Cardiac fibroblast (primary cell): Measurements from ENCODE around the gene CKB.

Source experiments
- DNase-seq, 2 donors: peaks; one replicate each; pipeline versions ENCODE4 v3.0.0 to v3.0.0-alpha.2; 2010; ENCODE audit warnings: low read depth in 2 of 2
- H3K4me3 ChIP-seq, 2 donors: replicated peaks in 1 of 2; 1 replicate in 1 of 2; 2 replicates in 1 of 2; pipeline ENCODE4 v1.5.1; 2011; ENCODE audit warnings: low read depth in 2 of 2, low read length in 2 of 2, mild to moderate bottlenecking in 2 of 2, moderate library complexity in 1 of 2
- CTCF ChIP-seq: IDR thresholded peaks from one replicate; pipeline ENCODE4 v1.5.1; 2011; ENCODE audit warnings: low read depth, mild to moderate bottlenecking, low read length, inconsistent platforms

CKB gene

DNA sequence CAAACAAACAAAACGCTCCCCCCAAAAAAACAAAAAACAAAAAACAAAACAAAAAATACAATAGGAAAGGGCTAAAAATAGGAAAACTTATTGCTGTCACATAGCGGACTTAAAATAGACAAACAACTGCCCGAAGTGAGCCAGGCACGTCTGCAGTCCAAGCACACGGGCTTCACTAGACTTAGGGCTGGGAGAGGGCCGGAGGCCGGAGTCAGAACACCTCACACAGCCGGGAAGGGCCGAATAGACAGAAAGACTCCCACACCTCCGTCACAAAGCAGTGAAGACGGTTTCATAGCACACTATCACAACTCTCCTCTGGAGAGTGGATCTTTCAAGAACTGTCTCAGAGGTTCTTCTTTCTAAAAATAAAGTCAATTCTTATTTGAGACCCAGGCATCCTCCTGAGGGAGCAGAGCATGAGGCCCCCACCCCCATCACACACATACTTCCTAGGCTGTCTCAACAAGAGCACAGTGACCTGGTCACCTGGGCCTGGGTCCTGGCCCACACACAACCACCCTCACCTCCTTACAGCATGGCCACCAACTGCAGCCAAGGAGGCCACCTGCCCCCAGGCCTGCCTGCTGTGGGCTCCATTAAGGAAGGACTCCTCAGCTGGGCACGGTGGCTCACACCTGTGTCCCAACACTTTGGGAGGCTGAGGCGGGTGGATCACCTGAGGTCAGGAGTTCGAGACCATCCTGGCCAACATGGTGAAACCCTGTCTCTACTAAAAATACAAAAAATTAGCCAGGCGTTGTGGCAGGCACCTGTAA is 33.1 kb upstream of the CKB start:
- DNase-seq, result no peak
- no peak overlapping the region for H3K4me3 ChIP-seq

DNA sequence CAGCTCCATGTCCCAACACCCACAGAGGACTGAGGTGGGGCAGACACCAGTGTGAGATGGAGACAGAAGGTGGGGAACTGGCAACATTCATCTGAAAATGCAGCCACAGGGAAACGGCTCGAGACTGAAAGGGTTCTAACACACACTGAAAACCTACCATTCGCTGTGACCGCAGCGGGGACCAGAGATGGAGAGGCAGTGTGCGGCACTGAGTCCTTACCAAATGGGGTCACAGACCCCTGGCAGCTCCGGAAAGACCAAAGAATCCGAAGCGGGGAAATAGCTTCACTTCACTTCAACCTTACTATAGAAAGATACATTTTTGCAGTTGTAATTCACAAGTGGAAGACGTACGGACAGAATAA is 30.2 kb upstream of the CKB start:
- H3K4me3 ChIP-seq, result no peak overlapping the region
- no peak for TF ChIP-seq CTCF
- DNase-seq, result no peak

More for the DNA sequence above, 33.1 kb upstream of the CKB start:
- no peak for TF ChIP-seq CTCF

DNA sequence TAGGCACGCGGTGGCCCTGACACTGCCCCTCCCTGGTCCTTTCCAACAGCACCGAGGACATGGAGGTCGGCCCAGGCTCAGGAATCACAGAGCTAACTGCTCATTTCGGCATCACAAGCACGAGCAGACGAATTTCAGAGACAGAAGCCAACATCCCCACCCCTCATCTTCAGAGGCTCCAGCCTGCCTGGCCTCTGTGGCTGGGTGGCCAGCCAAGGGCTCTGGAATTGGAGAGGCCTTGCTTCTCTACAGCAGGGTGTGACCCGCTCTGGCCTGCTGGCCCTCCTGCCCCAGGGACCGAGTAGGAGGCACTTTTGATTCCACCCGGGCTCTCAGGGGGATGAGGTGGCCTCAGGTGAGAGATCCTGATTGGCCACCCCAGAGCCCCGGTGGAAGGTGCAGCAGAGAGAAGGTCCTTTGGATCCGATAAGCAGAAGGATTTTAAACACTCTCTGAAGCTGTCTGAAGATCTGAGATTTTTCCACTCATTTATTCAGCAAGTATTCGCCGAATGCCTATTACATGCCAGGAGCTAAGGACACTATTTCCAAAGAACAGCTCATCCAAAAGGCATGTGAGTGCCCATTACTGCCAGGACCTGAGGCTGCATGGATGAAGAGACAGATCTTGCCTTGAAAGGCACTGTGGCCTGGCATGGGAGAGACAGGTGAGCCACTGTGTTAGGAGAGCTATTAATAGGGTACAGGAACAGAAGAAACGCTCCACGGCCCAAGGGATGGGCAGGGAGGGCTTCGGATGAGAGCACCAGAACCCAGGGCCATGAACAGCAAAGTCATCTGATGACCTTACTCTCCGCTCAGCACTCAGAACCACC is 29.6 kb upstream of the CKB start:
- peak; percentile 45 to 56 for DNase-seq
- no peak for TF ChIP-seq CTCF
- no peak overlapping the region for H3K4me3 ChIP-seq

DNA sequence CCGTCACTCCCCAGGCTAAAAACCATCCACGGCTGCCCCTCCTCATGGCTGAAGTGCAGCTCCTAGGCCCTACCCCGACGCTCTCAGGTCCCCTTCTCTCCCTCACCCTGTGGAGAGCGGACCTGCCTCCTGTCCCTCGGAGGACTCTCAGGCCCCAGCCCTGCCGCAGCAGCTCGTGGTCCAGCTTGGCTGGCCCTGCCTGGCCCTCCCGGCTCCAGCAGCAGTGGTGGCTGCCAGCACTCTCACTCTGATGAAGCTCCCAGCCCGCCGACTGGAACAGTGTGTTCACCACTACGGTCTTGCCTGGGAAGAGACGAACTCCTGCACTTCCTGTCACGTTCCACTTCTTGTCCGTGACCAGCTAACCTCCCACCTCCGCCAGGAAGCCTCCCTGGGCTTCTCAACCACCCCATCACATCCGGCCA is 28.7 kb upstream of the CKB start:
- H3K4me3 ChIP-seq, result no peak overlapping the region
- DNase-seq, result no peak
- no peak for TF ChIP-seq CTCF

- no peak for TF ChIP-seq CTCF
- H3K4me3 ChIP-seq, result no peak overlapping the region
- DNase-seq, result no peak
Observed at GRCh38 chr14:103550451-103551337, 28.1 kb upstream of the CKB start.
